Measurements from ENCODE around the gene CNR1. TPM values are rescaled to one million over a fixed set of nuclear protein-coding genes. Genes with fewer than 3 reads are reported as not detected.

The CNR1 gene
- polyA plus RNA-seq, 10 donors: 0.18 to 1.0 (median 0.52) TPM

DNA sequence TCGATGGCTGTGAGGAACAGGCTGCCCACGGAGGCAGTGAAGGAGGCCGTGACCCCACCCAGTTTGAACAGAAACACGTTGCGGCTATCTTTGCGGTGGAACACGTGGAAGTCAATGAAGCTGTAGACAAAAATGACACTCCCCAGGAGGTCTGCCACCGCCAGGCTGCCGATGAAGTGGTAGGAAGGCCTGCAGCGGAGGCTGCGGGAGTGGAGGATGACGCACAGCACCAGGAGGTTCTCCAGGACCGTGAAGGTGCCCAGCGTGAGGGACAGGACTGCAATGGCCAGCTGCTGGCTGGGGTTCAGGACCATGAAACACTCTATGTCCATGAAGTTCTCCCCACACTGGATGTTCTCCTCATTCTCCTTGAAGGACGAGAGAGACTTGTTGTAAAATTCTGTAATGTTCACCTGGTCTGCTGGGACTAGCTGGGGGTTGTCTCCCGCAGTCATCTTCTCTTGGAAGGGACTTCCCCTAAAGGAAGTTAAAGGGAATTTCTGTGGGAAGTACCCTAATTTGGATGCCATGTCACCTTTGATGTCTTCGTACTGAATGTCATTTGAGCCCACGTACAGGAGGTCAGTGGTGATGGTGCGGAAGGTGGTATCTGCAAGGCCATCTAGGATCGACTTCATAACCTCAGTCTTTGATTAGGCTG lies 21.4 kb downstream of the CNR1 start:
- no peak for DNase-seq

DNA sequence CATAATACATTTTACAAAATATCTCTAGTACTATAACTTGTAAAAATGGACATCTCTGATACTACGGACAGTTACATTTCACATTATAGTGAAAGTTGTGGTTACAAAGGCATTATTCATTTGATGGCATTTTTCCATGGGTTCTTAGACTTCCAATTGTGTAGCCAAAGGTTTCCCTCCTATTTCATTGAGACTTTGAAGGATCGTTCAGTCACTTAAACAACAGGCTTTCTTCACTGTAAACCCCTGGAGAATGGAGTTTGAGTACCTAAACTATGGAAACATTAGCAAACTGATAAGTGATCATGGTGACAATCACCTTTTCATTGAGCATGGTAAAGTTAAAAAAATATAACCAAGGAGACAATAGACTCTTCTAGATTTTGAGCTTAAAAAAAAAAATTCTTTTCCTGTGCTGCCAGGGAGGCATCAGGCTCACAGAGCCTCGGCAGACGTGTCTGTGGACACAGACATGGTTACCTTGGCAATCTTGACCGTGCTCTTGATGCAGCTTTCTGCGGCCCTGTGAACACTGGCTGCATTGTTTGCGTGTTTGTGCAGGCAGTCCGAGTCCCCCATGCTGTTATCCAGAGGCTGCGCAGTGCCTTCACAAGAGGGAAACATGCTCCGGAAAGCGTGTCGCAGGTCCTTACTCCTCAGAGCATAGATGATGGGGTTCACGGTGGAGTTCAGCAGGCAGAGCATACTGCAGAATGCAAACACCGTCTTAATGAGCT lies 22.6 kb downstream of the CNR1 start:
- DNase-seq: no peak

DNA sequence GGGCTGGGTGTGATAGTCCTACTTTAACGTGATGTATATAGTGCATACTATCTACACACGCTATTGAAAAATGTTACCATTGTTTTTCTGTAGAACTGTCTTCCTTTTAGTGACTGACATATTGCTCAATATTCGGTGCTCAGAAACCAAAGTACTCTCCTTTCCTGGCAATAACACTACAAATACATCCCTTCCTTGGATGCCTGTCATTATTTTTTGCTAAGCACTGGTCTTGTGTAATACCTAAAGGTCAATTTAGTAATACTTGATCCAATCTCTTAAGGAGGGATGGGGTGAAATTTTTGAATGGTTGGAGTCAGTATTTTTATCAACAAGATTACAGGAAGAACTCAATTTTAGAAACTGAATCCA lies 23.9 kb downstream of the CNR1 start:
- DNase-seq: no peak

DNA sequence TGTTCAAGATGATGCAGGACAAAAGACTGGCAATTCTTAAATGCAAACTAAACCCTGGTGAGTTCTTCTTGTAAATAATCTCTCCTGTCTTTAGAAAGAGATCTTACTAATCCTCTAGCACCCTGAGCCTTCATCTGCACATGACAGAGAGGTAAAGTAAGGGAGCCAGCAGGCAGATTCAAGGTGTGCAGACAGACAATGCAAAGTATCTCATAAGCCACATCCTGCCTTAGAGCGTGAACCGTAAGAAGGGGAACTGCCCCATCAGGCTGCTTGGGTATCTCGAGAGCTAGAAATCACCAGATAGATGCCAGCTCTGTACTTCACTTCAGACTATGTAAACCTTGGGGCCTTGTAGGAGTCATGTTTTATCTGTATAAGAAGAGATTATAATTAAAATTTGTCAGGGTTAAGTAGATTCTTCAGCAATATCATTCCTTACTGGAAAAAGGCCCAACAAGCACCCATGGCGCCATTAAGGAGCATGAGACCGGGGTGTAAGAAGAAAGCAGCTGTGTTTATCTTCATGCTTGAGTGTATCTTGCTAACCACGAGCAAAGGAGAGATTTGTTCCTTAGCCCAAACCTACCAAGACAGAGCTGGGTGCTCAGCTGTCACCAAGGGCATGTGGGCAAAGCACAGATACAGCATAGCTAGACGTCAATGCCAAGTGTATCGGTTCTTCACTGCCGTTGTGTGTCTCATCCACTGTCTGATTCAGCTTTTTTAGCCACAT lies 24.4 kb downstream of the CNR1 start:
- DNase-seq: no peak

DNA sequence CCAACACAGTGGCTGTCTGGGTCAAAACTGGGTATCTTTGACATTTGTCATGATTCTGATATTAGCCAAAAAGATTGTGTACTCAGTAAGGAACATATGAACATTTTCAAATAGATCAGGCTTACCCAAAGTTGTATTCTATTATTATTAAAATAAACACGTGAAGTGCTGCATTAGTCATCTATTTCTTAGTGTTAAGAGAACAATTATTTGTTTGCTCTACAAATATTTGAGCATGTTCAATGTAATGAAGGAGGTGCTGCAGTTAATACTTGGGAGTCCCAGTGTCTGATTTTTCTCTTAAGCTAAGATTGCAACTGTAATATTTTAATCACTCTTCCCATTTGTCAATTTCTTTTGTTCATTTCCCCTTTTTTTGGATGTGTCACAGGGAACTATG lies 28.2 kb downstream of the CNR1 start:
- no peak for DNase-seq

DNA sequence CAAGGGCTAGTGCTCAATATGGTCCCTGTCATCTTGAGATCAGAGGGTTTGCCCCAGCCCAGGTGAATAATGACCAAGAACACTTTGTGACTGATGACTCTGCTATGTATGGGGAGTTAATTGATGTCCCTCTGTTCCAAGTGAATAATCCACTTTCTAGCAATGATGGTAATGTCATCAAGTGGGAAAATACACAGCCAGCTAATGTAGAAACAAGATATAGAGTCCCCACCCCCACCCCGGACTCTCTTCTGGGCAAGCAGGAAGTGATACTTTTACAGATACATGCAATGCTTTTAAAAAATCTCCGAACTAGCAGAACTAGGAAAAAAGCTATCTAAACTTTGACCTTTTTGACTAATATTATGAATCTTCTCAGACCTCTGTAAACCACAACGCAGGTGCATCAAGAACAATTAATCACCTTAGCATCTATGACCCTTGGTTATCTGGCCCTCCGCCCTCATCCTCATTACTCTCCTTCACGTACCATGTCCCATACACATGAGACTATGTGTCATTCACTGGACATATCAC lies 30.5 kb downstream of the CNR1 start:
- DNase-seq: no peak

DNA sequence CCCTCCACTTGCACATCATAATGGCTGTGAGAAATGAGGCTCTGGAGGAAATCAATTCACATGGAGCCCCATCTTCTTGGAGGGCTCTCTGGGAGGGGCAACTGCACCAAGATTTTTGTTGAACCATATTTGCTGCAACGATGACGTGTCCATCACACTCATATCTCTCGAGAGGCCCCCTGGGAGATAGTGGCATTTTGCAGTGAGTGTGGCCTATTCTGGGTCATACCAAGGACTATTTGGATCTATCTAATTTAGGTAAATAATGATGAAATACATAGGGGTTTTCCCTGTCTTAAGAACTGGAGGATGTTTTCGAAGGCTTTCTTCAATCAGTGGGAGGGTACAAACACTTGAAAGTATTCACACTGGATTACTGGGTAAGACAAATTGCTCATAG lies 31.6 kb downstream of the CNR1 start:
- no peak for DNase-seq

DNA sequence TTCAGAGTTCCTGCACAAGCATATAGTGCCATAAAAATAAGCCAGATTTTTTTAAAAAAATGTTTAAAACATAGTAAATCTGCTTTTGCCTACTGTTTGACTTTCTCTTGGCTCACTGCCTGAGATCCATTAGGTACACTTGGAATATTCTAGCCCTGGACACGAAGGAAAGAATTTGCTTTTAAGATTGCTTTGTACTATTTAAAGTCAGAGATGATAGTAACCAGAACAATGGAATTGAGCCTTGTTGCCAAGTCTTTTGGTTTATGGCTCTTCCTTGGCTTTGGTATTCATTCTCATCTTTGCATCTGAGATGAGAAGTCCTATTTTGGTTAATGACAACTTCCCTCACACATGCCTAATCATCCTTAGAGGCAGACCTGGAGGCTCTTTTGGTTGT lies 32.4 kb downstream of the CNR1 start:
- DNase-seq: no peak

DNA sequence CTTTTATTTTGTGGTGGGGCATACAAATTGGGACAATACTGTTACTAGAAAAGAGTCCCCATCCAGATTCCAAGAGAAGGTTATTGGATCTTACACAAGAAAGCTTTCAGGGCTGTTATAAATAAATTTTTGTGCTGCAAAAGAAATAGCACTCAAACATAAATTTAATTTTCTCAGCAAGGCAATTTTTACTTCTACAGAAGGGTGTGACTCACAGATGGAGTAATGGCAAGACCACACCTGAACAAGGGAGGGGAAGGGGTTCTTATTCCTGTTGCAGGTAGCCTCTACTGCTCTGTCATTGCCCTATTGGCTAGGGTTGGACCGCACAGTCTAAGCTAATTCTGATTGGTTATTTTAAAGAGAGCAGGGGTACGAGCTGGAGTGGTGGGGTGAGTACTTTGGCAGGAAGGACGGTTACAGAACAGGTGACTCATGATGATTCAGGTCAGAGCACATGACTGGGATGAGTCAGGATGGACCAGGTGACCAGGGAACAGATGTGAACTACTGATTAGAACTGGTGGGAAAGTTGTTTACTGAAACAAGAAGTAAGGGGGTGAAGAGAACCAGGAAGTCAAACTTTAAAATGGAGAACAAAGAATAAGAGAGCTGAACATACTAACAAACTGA lies 41.1 kb downstream of the CNR1 start:
- DNase-seq: no peak

DNA sequence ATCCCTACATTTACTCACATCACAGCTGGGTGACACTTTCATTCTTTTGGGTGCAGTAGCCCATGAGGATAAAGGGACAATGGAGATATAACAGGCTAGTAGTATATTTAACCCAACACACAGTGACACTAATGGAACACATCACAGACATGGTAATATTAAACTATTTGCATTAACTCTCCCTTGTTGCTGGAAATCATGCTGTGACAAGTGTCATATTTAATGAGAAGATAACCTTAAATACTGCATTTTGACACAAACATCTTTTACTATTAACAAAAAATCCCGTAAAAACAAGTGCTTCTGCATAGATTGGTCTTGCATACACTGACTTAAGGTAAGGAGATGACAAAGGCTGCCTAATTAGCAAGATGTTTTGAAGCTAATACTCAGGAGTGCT lies 45.5 kb downstream of the CNR1 start:
- DNase-seq: no peak

DNA sequence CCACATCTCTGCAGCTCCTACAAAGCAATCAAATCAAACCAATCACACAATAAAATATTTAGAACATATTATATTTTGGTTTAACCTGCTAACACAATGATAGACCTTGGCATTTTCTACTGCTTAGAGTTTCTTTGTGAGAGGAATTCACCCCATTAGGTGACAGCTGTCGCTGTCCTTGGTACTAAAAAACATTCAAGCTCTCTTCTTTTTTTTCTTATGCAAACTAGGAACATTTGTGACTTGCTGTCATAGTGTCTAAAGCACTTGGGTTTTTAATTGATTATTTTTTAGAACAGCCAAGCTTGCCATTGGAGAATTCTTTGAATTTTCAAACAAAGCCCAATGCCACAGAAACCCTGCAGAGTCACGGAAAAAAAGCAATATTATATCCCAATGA lies 46.4 kb downstream of the CNR1 start:
- peak in 2 of 3 donors; percentile 3 to 21 for DNase-seq

DNA sequence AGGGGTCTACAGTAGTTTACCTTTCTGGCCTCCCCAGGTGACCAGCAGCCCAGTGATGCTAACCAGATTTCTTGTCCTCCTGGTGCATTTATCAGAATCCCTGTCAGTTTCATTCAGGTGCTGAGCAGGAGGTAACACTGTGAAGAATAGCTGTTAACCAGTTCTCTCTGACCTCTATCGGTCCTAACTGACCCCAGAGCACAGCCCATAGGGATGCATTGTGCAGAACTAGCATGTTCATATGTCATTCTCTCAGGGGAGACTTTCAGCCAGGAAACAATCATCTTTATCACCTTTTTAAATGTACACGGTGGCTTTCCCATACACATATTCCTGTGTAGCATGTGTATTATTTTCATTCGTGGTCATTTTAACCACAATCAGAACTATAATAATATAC lies 49.9 kb downstream of the CNR1 start:
- DNase-seq: no peak

DNA sequence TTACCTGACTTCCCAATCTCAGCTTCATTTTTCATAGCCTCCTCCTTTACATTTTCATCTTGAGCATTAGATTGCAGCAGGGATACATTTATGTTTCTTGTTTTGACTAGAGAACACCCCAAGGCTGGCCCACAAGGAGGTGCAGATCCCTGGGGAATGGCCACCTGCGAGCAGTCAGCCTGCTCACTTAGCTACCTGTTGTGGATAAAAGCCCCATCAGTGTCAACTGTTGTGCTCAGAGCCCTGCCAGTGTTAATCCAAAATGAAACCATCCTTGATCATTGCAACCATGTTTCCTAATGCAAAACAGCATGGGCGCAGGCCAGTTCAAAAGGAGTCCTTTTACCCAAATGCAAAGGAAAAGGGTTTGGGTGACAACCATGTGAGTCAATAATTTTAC lies 50.8 kb downstream of the CNR1 start:
- no peak for DNase-seq

DNA sequence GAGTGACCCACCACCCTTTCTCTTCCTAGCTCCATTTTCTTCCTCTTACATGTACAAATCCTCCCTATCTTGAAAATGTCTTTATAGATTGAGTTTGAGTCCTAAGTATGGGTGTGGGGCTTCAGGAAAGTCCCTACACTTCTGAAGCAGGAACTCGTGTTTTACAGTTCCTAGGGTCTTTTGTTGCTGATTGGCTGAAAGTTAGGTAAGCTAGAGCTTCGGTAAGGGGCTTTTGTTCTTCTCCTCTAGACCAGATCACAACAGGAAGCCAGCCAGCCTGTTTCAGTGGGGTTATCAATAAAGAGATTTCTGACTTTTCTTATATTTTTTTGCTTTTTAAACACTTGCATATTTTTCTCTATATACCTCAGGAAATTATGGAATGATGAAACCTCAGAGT lies 51.3 kb downstream of the CNR1 start:
- no peak for DNase-seq

DNA sequence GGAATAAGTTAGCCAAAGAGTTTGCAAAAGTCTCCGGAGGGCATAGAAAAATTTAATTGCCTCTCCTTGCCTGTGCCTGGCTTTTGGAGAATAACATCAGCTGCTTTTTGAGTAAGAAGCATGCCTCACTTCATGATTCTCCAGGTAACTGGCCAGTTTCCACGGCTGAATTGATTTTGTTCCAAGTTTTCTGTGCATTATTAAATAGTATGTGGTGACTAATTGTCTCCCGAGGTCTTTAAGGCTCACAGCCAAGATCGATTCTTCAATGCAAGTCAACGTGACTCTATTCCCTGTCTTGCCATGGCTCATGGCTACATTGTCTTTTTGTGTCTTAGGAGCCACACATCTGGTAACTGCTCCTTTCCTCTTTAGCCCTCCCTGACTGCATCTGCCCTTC lies 54.2 kb downstream of the CNR1 start:
- no peak for DNase-seq

DNA sequence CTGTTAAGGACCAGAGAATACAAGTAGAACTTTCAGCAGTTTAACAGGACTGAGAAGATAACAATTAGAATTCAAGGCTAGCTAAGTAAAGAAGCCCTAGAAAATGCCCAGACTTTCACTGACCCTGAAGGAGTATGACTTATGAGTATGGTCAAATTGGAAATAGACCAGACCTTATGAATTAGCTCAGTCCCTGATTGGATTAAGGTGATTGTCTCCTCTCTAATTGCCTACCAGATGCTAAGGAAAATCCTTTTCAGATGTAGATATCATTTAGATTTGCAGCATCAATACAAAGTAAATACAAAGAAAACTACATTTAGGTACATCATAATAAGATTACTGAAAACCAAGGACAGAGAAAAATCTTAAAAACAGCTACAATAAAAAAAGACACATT lies 58.9 kb downstream of the CNR1 start:
- DNase-seq: no peak

DNA sequence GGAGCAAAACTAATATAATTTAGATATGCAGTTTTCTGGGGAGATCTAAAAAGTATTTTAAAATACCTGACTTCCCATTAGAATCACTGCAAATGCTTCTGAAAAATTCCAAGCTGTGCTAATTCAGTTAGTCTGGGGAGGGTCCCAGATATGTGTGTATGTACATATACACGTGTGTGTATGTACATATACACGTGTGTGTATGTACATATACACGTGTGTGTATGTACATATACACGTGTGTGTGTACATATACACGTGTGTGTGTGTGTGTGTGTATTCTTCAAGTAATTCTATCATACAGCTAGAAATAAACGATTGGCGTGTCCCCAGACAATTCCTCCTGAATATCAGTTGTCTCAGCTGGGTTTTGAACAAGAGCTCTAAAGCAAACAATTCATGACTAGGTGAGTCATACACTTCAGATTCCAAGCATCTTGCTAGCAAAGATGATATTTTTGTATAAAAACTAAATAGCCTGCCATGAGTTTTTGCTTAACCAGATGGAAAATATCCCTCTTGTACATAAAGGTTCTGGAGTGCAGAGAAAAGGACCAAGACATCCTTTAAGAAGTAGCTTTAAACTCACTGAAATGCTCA lies 60.3 kb downstream of the CNR1 start:
- no peak for DNase-seq

Other genes with a start within 250 kb of the CNR1 start
- not detected for gene SPACA1, start 118.5 kb downstream of the CNR1 start, polyA plus RNA-seq (ENCODE audit: insufficient read length in 10 of 10)